Non-pigmented ciliary epithelial cell (primary cell): ENCODE results near the gene OSBPL10.

Experiments
- DNase-seq: peaks from one replicate; pipeline ENCODE4 v3.0.0-alpha.2; 2010; ENCODE audit warnings: low read depth

The OSBPL10 gene

DNA sequence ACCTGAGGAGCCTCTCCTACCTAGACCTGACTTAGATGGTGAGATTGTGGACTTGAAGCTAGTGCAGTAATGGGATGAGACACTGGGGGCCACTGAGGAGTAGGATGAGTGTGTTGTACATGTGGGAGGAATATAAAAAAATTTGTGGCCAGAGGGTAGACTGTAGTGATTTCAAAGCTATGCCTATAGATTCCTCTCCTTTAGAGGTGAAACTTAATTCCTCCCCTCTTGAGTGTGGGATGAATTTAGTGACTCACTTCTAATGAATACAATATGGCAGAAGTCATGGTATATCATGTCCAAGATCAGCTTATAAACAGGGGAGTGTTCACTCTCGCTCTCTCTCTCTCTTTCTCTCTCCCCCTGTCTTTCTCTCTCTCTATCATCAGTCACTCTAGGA lies 7.2 kb upstream of the OSBPL10 start:
- DNase-seq = no peak

DNA sequence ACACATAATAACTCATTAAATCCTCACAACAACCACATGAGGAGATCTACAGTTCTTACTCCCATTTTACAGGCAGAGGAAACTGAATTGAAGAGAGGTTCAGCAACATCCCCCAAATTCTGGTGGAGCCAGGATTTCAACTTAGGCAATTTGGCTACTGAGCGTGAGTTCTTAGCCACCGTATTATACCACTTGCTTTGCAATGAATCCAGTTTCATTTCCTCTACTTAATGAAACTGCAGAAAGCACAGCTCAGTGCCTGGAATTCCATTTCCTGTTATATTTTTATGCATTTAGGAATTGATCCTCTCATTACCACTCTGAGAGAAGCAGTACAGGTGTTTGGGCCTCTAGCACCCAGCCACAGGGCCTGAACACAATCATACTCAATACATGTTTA lies 4.8 kb upstream of the OSBPL10 start:
- DNase-seq = no peak

DNA sequence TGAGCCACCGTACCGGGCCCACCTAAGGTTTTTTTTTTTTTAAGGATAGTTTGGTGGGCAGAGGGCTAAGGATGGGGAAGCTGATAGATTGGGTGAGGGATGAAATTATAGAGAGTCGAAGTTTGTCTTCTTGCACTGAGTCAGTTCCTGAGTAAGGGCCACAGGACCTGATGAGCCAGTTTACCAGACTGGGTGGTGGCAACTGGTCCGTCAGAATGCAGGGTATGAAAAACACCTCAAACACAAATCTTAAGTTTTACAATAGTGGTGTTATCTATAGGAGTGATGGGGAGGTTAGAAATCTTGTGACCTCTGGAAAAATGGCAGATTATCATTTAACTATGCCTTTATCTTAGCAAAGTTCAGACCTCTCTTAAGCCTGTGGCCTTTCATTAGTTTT lies 3.3 kb upstream of the OSBPL10 start:
- DNase-seq = no peak

DNA sequence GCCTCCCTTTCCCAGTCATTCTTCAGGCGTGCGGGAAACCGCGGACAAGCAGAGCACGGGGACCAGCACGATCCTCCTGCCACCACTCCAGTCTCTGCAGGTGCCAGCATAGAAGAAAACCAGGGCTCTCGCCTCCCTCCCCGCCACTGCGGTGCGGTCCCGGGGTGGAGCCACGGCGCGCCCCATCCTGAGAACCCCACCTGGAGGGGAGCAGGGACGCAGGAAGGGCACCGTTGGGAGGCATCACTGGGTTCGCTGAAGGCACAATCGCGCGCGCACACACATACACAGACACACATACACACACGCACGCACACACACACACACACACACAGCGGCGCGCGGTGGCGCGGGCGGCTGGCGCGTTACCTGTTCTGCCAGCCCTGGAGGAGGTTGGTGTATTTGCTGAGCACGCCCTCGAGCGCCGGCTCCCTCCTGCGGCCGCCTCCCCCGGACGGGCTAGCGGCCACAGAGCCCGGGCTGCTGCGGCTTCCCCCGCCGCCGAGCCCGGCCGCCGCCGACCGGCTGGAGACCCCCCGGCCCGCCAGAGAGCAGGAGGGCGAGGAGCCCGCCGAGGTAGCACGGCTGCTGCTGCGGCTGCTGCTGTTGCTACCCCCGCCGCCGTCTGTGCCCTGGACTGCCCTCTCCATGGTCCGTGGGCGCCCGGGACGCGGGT lies 394 bp downstream of the OSBPL10 start:
- no peak for DNase-seq

DNA sequence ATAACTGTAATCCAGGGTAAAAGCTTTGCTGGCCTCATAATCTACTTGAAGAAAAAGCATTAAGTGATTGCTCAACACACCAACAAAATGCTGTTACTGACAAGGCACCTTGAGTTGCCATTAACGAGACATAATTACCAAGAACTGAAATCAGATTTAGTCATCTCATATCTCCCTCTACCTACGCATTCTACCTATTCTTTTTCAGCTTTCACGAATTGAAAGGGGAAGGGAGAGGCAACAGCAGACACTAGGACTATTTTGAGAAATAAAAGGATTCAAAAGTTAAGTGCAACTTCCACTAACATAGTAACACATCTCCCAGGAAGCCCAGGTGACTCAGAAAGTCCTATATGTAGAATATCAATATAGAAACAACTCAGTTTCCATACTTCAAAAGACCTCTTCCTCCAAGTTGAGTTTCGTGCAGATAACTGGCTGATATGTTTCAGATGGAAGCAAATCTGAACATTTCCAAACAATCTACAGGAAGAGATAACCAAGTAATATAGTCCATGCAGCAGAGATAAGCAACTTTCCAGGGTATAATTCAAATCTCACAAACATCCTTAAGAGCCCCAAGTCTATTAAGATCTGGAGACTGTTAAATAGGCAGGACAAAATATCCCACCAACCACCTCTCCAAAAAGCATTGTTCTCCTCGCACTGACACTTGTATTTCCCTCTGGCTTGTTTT lies 1.9 kb downstream of the OSBPL10 start:
- no peak for DNase-seq

- DNase-seq = no peak
These were observed 2.5 kb downstream of the OSBPL10 start for GRCh38 chr3:31978553-31978952.

DNA sequence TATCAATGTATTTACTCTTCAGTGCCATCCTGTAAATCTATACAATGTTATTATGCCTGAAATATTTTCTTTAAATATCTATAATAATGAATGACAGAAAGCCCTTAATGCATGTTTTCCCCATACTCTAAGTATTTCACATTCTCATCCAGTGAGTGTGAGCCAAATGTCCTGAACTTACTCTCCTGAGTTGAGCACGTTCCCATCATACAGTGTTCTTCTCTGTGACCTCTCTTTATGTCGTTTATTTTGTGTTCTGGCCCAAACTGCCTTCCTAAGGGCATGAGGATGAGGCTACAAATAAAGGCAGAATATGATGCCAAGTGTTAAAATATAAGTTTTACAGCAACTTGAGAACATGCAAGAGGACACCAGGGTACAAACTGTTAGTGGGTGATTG lies 3.3 kb downstream of the OSBPL10 start:
- DNase-seq = no peak

DNA sequence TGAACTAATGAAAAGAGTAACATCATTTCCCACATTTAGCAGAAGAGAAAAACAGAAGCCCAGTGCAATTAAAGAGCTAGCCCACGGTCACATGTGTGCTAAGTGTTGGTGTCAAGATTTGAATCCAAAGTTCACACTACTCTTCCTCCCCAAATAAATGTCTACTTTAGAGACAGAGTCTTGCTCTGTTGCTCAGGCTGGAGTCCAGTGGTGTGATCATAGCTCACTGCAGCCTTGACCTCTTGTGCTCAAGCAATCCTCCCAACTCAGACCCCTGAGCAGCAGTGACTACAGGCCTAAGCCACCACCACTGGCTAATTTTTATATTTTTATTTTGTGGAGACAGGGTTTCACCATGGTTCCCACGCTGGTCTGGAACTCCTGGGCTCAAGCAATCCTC lies 4.8 kb downstream of the OSBPL10 start:
- no peak for DNase-seq

- no peak for DNase-seq
These were observed 6.1 kb downstream of the OSBPL10 start for GRCh38 chr3:31974964-31975363.

- DNase-seq = peak; percentile 90
These were observed 6.6 kb downstream of the OSBPL10 start for GRCh38 chr3:31974471-31974870.

- DNase-seq = no peak
These were observed 7.2 kb downstream of the OSBPL10 start for GRCh38 chr3:31973837-31974236.

DNA sequence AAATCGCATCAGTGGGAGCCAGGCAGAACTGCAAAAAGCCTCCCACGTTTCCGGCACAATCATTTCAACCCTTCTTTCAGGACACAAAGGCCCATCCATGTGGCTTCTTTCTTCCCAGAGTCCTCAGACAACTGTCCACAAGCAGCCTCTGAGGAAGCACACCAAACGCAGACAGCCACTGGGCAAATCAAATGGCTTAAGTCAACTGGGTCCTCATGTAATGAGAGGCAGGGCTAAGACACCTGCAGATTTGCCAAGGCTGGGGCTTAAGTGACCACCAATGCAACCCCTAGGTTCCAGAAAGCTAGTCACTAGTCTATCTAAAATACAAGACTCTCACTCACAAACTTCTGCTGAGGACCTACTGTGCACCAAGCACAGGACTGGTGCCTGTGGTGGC lies 8.0 kb downstream of the OSBPL10 start:
- DNase-seq = no peak

GRCh38 chr3:31971607-31972006 lies 9.5 kb downstream of the OSBPL10 start:
- no peak for DNase-seq

- DNase-seq = peak; percentile 96
These were observed 12.1 kb downstream of the OSBPL10 start for GRCh38 chr3:31968927-31969418.

- DNase-seq = peak; percentile 53
These were observed 12.6 kb downstream of the OSBPL10 start for GRCh38 chr3:31968369-31968926.

DNA sequence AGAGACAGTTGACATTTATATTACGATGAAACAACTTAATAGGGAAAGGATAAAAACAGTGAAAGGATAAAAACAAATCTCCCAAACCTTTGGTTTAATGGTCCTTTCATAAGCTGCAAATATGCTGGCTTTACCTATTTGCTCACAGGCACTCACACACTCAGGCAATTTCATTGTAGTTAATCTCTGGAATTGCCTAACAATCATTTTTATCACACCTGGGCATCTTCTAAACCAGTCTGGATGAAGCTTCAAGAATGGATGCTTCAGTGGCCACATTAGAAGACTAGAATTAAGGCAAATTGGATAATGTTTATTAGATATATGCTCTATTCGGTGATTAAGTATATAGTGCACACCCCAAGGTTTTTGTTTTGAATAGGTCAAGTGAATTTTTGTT lies 13.5 kb downstream of the OSBPL10 start:
- DNase-seq = no peak

DNA sequence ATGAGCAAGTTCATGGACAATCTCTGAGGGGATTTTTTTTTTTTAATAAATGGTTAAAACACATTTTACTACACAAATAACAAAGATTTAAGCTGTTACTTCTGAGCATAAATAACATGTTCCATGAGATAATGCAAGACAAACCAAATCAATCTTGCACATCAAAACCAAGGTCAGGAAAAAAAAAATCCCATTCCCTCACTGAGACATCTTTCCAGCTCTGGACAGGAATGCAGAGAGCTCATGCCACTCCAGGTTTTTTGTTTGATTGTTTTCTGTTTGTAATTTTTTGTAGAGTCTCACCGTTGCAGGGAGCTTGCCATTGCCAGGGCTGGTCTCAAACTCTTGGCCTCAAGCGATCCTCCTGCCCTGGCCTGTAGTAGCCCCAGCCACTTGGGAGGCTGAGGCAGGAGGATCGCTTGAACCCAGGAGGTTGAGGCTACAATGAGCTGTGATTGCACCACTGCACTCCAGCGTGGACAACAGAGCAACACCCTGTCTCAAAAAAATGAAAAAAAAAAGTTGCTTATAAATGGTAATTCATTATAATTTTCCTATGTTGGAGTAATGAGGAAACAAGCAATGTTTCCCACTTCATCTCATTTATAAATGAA lies 14.0 kb downstream of the OSBPL10 start:
- DNase-seq = no peak

DNA sequence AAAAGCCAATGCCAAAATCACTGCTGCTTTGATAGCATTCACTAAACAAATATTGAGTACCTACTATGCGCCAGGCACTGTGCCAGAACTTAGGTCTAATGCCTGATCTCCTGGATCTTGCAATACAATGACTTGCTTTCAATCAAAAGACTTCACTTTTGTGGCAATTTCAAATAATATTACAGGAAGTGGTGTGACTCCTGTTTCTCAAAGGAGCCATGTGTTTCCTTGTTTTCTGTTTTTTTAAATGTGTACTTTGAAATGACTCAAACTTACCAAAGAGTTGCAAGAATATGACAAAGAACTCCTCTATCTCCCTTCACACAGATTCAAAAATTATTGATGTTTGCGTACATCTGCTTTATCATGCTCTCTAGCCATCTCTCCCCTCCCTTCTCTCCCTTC lies 18.3 kb downstream of the OSBPL10 start:
- DNase-seq = no peak

DNA sequence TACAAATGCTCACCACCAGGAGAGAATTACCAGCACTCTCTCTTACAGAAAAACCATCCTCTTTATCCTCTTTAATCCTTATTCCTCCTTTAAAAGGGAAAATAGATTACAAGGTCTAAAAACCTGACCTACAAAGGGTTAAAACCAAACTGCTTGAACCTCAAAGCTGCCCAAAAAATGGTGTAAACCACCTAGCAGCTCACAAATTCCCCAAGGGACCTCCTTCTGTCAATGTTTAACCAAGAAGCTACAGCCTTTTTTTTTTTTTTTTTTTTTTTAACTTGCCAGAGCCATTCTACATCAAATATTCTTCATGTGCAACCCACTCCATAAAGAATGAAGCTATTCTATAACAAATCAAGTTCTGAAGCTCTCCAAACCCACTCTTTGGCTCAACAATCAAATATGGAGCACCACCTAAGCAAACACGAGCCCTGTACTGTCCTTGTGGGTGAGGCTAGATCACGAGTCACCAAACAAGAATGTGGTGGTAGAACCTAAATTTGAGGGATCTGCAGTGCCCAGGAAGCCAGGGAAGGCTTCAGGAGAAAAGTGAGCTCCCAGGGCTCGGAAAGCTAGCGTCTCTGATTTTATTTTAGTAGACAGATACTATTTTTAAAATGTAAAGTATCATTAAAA lies 20.1 kb downstream of the OSBPL10 start:
- no peak for DNase-seq

- DNase-seq = no peak
These were observed 20.9 kb downstream of the OSBPL10 start for GRCh38 chr3:31959951-31960792.

- no peak for DNase-seq
These were observed 21.8 kb downstream of the OSBPL10 start for GRCh38 chr3:31959251-31959650.
